ENCODE measurements around the gene TTC39C. TPM values are rescaled to one million over a fixed set of nuclear protein-coding genes. Genes with fewer than 3 reads are reported as not detected.
A peak's percentile ranks its signal among the peaks of the same experiment; 100 is the strongest.

The TTC39C gene
- polyA plus RNA-seq, 3 donors, result 4.3 to 29.5 (median 8.3) TPM

DNA sequence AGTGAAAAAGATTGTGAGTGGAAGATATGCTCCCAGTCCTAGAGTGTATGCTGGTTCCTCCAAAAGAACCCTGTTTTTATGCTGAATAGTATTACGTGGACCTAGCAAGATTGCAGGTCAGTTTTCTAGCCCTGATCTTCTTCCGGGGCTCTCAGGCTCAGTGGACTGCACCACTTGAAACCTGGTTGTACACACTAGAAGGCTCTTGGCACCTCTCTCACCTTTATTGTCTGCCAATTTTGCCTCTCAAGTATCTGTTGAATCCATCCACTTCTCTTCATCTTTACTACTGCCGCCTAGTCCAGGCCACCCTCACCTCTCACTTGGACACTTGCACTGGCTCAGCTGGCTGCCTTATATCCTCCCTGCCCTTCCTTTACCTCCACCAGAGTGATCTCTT, 16.8 kb downstream of the TTC39C start:
- intact Hi-C loops (cut with micrococcal nuclease), result no loop called here
- H3K4me1 ChIP-seq (ENCODE audit: control insufficient read depth in 1 of 2, insufficient read depth in 2 of 2, low read length in 2 of 2), result peaks cover 27 to 37% of the 10 kb centered on the region in 2 donors
- H3K4me2 ChIP-seq (replicated peaks; ENCODE audit: extremely low read depth, low read length, poor library complexity, severe bottlenecking), result no peak overlapping the region
- H3K9me3 ChIP-seq (replicated peaks in 1 of 2; ENCODE audit: control insufficient read depth in 1 of 2, insufficient read depth in 1 of 2, low read length in 2 of 2), result no peaks in the 10 kb centered on the region
- peaks cover 33% of the 10 kb centered on the region for H4K20me1 ChIP-seq (ENCODE audit: insufficient read depth, low read length)
- DNase-seq, result no peak
- peaks cover 0 to 4% (median 0%) of the 10 kb centered on the region in 3 donors for H3K27me3 Mint-ChIP-seq (ENCODE audit: low read depth in 3 of 3)
- H3K79me2 ChIP-seq (ENCODE audit: insufficient read depth, low read length), result peaks cover 98% of the 10 kb centered on the region
- 96% methylated on average over 3 of the region's 3 CpGs for WGBS (ENCODE audit: insufficient coverage)
- H3K4me1 Mint-ChIP-seq, result peaks cover 50% of the 10 kb centered on the region
- H3K4me3 Mint-ChIP-seq, result no peak overlapping the region
- no peak overlapping the region for H3K4me3 ChIP-seq (replicated peaks in 1 of 3; ENCODE audit: low read depth in 2 of 3, low read length in 3 of 3)
- peaks cover 0 to 5% of the 10 kb centered on the region in 2 donors for H3K36me3 ChIP-seq (replicated peaks in 1 of 2; ENCODE audit: control insufficient read depth in 1 of 2, insufficient read depth in 2 of 2, low read length in 2 of 2)
- H3K27ac ChIP-seq (ENCODE audit: low read depth in 1 of 2, low read length in 2 of 2), result peak overlapping the region in 1 of 2 donors; percentile 49
- no peaks in the 10 kb centered on the region for H3K27me3 ChIP-seq (ENCODE audit: control insufficient read depth in 2 of 2, insufficient read depth in 2 of 2, low read length in 2 of 2)
- peaks cover 2 to 8% of the 10 kb centered on the region in 2 donors for H3K36me3 Mint-ChIP-seq
- peak overlapping the region in 5 of 7 donors; percentile 0 to 37 (median 10) for H3K27ac Mint-ChIP-seq
- TF ChIP-seq CTCF (IDR thresholded peaks at IDR 0.05), result no peak
- no peak overlapping the region for H2AFZ ChIP-seq (ENCODE audit: insufficient read depth, low read depth, low read length, poor library complexity, severe bottlenecking)
- H3K9ac ChIP-seq (ENCODE audit: insufficient read depth, low read length, poor library complexity, severe bottlenecking), result no peak overlapping the region
- H3K9me3 Mint-ChIP-seq, result peaks cover 0 to 1% (median 0%) of the 10 kb centered on the region in 7 donors

GRCh38 chr18:24031916-24032315, 17.4 kb downstream of the TTC39C start:
- peaks cover 30% of the 10 kb centered on the region for H4K20me1 ChIP-seq (ENCODE audit: insufficient read depth, low read length)
- H3K36me3 ChIP-seq (replicated peaks in 1 of 2; ENCODE audit: control insufficient read depth in 1 of 2, insufficient read depth in 2 of 2, low read length in 2 of 2), result peaks cover 0 to 5% of the 10 kb centered on the region in 2 donors
- H3K27me3 Mint-ChIP-seq (ENCODE audit: low read depth in 3 of 3), result peaks cover 0 to 3% (median 0%) of the 10 kb centered on the region in 3 donors
- H3K79me2 ChIP-seq (ENCODE audit: insufficient read depth, low read length), result peaks cover 98% of the 10 kb centered on the region
- 99% methylated on average over 6 of the region's 6 CpGs for WGBS (ENCODE audit: insufficient coverage)
- no peak overlapping the region for H3K27ac Mint-ChIP-seq
- peaks cover 21 to 31% of the 10 kb centered on the region in 2 donors for H3K4me1 ChIP-seq (ENCODE audit: control insufficient read depth in 1 of 2, insufficient read depth in 2 of 2, low read length in 2 of 2)
- no peak for DNase-seq
- TF ChIP-seq CTCF (IDR thresholded peaks at IDR 0.05), result no peak
- H3K9me3 Mint-ChIP-seq, result peaks cover 0 to 1% (median 0%) of the 10 kb centered on the region in 7 donors
- H3K27ac ChIP-seq (ENCODE audit: low read depth in 1 of 2, low read length in 2 of 2), result peak overlapping the region in 1 of 2 donors; percentile 49
- peaks cover 45% of the 10 kb centered on the region for H3K4me1 Mint-ChIP-seq
- peaks cover 2 to 8% of the 10 kb centered on the region in 2 donors for H3K36me3 Mint-ChIP-seq
- H2AFZ ChIP-seq (ENCODE audit: insufficient read depth, low read depth, low read length, poor library complexity, severe bottlenecking), result no peak overlapping the region
- H3K4me3 Mint-ChIP-seq, result no peak overlapping the region
- no peak overlapping the region for H3K4me3 ChIP-seq (replicated peaks in 1 of 3; ENCODE audit: low read depth in 2 of 3, low read length in 3 of 3)
- intact Hi-C loops (cut with micrococcal nuclease), result no loop called here
- no peaks in the 10 kb centered on the region for H3K27me3 ChIP-seq (ENCODE audit: control insufficient read depth in 2 of 2, insufficient read depth in 2 of 2, low read length in 2 of 2)
- H3K9me3 ChIP-seq (replicated peaks in 1 of 2; ENCODE audit: control insufficient read depth in 1 of 2, insufficient read depth in 1 of 2, low read length in 2 of 2), result no peaks in the 10 kb centered on the region
- no peak overlapping the region for H3K9ac ChIP-seq (ENCODE audit: insufficient read depth, low read length, poor library complexity, severe bottlenecking)
- no peak overlapping the region for H3K4me2 ChIP-seq (replicated peaks; ENCODE audit: extremely low read depth, low read length, poor library complexity, severe bottlenecking)

All from CD14-positive monocyte (primary cell).